IPS-20b (cell line): Measurements from ENCODE around the gene DRAXIN.

Source experiments
- H3K27ac ChIP-seq: one replicate; pipeline ENCODE4 v1.5.1; 2013; ENCODE audit warnings: low read length
- H3K27me3 ChIP-seq: 2 replicates; pipeline ENCODE4 v1.6.1; 2013; ENCODE audit warnings: mild to moderate bottlenecking, low read length, inconsistent platforms; ENCODE audit not compliant: insufficient read depth
- H3K36me3 ChIP-seq: 2 replicates; pipeline ENCODE4 v1.6.1; 2013; ENCODE audit warnings: low read depth, mild to moderate bottlenecking, inconsistent platforms, low read length, moderate library complexity; ENCODE audit not compliant: insufficient read depth
- H3K4me1 ChIP-seq: 2 replicates; pipeline ENCODE4 v1.6.1; 2013; ENCODE audit warnings: mild to moderate bottlenecking, control low read depth, inconsistent platforms, low read length, moderate library complexity; ENCODE audit not compliant: insufficient read depth
- H3K4me3 ChIP-seq: 2 replicates; pipeline ENCODE4 v1.5.1; 2013; ENCODE audit warnings: mild to moderate bottlenecking, low read length, inconsistent platforms
- H3K9ac ChIP-seq: 2 replicates; pipeline ENCODE4 v1.6.1; 2013; ENCODE audit warnings: low read depth, mild to moderate bottlenecking, inconsistent platforms, low read length, moderate library complexity
- H3K9me3 ChIP-seq: 2 replicates; pipeline ENCODE4 v1.6.1; 2013; ENCODE audit warnings: mild to moderate bottlenecking, low read depth, low read length, inconsistent platforms; ENCODE audit not compliant: insufficient read depth

Gene DRAXIN

DNA sequence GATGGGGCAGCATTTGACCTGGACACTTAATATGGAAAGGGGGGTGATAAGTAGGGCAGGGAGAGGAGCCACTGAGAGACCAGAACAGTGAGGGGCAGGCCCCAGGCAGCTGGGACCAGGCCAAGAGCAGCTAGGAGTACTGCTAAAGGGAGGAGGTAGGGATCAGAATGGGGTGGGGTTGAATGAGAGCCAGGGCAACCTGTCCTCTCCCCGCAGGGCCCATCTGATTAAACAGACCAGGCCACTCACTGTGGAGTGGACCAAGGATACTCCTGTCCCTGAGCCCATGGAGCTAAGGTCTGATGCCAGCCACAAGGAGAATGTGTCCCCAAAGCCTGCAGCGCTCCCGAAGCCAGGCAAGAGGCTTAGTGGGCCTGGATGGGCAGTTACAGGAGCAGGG, 72.6 kb downstream of the DRAXIN start:
- Histone ChIP-seq H3K4me1 (no peaks in the 10 kb centered on the region), H3K9ac (no peak overlapping the region), H3K27ac (no peak overlapping the region), H3K9me3 (no peaks in the 10 kb centered on the region), H3K36me3 (no peaks in the 10 kb centered on the region), H3K4me3 (no peak overlapping the region), H3K27me3 (peaks cover 46% of the 10 kb centered on the region)

DNA sequence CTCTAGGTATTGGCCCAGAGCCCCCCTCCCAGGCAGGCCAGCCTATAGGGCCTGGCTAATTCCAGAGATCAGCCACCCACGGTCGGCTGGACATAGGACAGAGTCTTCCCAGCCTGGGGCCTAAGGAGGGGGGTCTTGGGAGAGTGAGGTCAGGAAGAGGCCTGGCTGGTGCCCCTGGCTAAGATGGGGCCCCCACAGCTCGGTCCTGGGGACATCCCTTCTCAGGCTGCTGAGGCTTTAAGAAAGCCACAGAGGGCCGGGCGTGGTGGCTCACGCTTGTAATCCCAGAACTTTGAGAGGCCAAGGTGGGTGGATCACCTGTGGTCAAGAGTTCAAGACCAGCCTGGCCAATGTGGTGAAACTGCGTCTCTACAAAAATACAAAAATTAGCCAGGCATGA, 73.0 kb downstream of the DRAXIN start:
- H3K27ac ChIP-seq: no peak overlapping the region
- H3K36me3 ChIP-seq: no peaks in the 10 kb centered on the region
- no peak overlapping the region for H3K9ac ChIP-seq
- H3K9me3 ChIP-seq: no peaks in the 10 kb centered on the region
- peaks cover 46% of the 10 kb centered on the region for H3K27me3 ChIP-seq
- no peaks in the 10 kb centered on the region for H3K4me1 ChIP-seq
- H3K4me3 ChIP-seq: no peak overlapping the region

DNA sequence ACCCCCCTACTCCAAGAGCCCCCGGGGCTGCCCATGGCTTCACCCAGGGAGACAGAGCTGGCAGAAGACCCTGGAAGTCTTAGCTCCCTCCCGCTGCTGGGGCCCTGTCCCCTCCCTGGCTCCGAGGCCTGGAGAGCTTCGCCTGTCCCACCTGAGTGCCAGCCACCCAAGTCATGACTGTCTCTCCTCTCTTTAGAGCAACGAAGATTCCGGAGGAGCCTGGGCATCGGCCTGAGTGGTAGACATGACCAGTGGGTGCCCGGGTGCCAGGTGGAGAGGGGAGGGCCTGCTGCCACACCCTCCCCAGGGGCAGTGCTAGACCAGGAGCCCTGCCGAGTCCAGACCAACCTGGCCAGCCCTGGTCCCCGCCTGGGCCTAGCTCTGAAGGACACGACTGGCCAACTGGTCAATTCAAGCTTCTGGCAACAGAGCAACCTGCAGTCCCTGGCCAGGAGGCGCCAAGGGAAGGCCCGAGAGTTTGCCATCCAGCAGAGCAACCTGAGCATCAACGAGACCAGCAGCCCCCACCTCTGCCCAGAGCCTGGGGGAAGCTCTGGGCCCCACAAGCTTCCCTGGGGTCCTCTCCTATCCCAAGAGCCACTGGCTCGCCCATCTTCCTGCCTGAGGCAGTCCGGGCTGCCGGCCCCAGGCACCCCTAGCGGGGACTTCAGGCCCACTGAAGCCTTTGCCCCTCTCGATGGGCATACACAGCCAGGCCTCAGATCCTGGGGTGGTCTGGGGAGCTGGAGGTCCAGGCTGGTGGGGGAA, 74.3 kb downstream of the DRAXIN start:
- H3K27ac ChIP-seq: no peak overlapping the region

DNA sequence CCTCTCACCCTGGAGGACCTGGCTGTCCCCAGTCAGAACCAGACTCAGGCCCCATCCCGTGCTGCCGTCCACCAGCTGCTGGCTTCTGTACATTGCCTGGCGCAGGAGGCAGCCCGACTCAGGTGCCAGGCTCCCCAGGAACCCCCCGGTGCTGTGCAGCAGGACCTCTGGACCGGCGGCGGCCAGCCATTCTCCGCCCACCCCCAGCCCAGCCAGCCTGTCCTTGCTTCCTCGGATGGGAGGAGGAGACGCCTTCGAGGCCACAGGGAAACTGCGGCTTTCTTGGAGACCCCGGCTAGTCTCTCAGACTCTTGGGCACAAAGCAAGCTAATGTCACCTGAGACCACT, 74.9 kb downstream of the DRAXIN start:
- Histone ChIP-seq H3K9me3 (no peaks in the 10 kb centered on the region), H3K4me1 (no peaks in the 10 kb centered on the region), H3K27me3 (peaks cover 29% of the 10 kb centered on the region), H3K36me3 (no peaks in the 10 kb centered on the region), H3K9ac (no peak overlapping the region), H3K27ac (no peak overlapping the region), H3K4me3 (no peak overlapping the region)

More for the DNA sequence above, 74.3 kb downstream of the DRAXIN start:
- Histone ChIP-seq H3K9me3 (no peaks in the 10 kb centered on the region), H3K4me1 (no peaks in the 10 kb centered on the region), H3K27me3 (peaks cover 34% of the 10 kb centered on the region), H3K9ac (no peak overlapping the region), H3K36me3 (no peaks in the 10 kb centered on the region), H3K4me3 (no peak overlapping the region)

DNA sequence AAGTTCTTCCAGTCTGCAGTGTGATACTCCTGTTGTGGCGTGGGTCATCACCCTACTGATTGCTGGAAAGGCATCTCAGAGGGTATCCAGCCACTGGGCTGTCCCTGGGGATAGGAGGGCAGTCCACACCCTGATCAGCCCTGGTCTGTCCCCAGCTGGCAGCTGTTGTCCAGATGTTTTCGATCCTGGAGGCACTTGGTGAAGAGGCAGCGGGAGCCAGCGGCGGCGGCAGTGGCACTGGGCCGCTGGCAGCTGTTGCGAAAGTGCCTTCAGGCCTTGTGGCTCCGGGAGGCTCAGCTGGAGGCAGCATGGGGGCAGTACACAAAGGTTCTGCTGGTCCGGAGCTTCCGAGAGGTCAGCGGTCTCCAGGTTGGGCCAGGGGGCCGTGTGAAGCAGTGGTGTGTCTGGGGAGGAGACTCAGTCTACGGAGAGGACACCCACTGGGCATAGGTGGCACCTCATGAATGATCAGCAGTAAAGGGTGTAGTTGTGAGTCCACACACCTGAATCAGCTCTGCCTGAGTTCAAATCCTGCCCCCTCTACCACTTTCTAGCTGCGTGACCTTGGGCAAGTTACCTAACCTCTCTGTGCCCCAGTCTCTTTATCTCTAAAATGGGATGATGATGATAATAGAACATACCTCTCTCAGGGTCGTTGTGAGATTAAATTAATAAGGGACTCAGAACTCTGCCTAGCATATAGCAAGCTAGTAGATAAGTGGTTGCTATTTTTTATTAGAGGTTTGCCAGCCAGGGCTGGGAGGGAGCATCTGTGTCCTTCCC, 76.6 kb downstream of the DRAXIN start:
- H3K9me3 ChIP-seq: no peaks in the 10 kb centered on the region
- H3K27me3 ChIP-seq: peaks cover 12% of the 10 kb centered on the region

DNA sequence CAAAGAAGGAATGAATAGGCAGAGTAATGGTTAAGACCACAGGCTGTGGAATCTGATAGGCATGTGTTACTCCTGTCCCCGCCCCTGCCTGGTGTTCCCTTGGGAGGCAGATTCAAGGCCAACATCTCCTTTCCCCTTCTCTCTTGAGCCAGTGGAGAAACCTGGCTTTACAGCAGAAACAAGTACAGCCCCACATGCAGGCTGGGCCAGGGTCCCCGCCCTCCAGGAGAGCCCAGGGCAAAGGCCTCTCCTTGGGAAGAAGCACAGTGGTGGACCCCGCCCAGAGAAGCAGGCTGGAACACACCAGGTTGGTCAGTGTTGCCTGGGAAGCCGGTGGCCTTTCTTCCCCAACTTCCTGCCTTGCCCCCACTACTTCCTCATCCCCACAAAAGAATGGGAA, 77.3 kb downstream of the DRAXIN start:
- Histone ChIP-seq H3K9ac (no peak overlapping the region), H3K4me1 (no peaks in the 10 kb centered on the region), H3K27me3 (peaks cover 5% of the 10 kb centered on the region), H3K9me3 (no peaks in the 10 kb centered on the region), H3K27ac (no peak overlapping the region), H3K36me3 (no peaks in the 10 kb centered on the region), H3K4me3 (no peak overlapping the region)

More for the DNA sequence above, 76.6 kb downstream of the DRAXIN start:
- no peaks in the 10 kb centered on the region for H3K4me1 ChIP-seq
- H3K9ac ChIP-seq: no peak overlapping the region
- no peak overlapping the region for H3K4me3 ChIP-seq
- H3K27ac ChIP-seq: no peak overlapping the region
- H3K36me3 ChIP-seq: no peaks in the 10 kb centered on the region

DNA sequence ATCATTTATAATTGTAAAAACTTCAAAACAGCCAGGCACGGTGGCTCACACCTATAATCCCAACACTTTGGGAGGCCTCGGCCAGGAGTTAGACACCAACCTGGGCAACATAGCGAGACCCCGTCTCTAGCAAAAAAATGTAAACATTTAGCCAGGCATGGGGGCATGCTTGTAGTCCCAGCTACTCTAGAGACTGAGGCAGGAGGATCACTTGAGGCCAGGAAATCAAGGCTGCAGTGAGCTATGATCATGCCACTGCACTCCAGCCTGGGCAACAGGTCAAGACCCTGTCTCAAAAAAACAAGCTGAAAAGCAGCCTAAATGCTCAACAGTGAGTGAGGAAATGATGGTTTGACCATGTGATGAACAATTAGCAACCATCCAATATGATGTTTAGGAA, 77.8 kb downstream of the DRAXIN start:
- Histone ChIP-seq H3K27me3 (0 out of 2 replicates have a peak, but pooled peaks cover under 1% of the 10 kb centered on the region), H3K4me3 (no peak overlapping the region), H3K27ac (no peak overlapping the region), H3K9me3 (no peaks in the 10 kb centered on the region), H3K4me1 (no peaks in the 10 kb centered on the region), H3K9ac (no peak overlapping the region), H3K36me3 (no peaks in the 10 kb centered on the region)

DNA sequence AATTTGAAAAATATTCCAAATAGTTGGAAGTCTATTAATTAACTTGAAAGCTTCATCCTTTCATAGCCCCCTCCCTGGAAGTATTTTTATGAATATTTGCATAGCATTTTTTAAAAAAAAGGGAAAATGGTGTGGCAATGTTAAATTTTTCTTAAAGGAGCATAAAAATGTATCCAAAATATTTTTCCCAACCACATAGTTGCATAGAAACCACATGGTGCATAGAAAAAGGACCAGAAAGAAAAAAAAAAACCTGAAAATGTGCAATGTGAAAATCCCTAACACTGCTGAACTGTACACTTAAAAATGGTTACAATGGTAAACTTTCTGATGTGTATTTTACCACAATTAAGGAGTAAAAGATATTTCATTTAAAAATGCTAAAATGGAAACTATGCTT, 78.5 kb downstream of the DRAXIN start:
- Histone ChIP-seq H3K27ac (no peak overlapping the region), H3K9ac (no peak overlapping the region), H3K4me1 (no peaks in the 10 kb centered on the region), H3K4me3 (no peak overlapping the region), H3K27me3 (no peaks in the 10 kb centered on the region), H3K36me3 (no peaks in the 10 kb centered on the region), H3K9me3 (no peaks in the 10 kb centered on the region)

DNA sequence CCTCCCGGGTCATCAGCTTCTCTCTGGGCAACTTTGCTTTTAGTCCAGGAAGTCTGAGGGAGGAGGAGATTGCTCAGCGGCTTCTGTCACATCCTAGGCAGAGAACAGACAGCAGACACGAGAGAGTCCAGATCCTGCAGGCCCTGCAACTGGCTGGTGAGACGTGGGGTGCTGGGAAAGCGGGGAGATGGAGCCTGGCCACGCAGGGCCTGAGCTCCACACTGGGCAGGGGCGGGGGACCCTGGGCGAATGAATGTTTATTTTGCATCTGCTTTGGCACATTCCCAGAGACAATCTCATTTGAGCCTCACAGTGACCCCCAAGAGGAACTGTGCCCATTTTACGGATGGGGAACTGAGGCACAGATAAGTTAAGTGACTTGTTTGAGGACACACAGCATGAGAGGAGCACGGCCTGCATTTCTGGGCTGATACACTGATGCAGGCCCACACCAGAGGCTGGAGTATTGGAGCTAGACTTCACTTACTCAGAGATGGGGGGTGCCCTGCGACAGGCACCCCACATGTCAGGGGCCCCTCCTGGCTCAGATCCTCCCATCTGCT, 80.1 kb downstream of the DRAXIN start:
- no peak overlapping the region for H3K4me3 ChIP-seq
- no peak overlapping the region for H3K9ac ChIP-seq

DNA sequence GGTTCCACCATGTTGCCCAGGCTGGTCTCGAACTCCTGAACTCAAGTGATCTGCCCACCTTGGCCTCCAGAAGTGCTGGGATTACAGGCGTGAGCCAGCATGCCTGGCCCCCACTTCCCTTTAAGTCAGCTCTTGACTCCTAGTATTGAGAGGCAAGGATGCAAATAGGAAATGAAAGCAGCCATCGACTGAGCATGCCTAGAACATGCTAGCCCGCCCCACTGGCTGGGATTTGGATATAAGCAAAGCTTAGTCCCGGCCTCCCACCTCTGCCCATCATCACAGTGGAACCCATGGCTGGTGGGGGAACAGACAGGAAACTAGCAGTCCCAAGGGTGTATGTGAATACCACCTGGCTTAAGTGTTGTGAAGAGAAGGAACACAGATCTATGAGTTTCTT, 80.9 kb downstream of the DRAXIN start:
- Histone ChIP-seq H3K9me3 (no peaks in the 10 kb centered on the region), H3K36me3 (no peaks in the 10 kb centered on the region), H3K9ac (no peak overlapping the region), H3K27me3 (no peaks in the 10 kb centered on the region), H3K4me1 (no peaks in the 10 kb centered on the region), H3K4me3 (no peak overlapping the region), H3K27ac (no peak overlapping the region)

More for the DNA sequence above, 80.1 kb downstream of the DRAXIN start:
- Histone ChIP-seq H3K9me3 (no peaks in the 10 kb centered on the region), H3K36me3 (no peaks in the 10 kb centered on the region), H3K4me1 (no peaks in the 10 kb centered on the region), H3K27me3 (no peaks in the 10 kb centered on the region), H3K27ac (no peak overlapping the region)

DNA sequence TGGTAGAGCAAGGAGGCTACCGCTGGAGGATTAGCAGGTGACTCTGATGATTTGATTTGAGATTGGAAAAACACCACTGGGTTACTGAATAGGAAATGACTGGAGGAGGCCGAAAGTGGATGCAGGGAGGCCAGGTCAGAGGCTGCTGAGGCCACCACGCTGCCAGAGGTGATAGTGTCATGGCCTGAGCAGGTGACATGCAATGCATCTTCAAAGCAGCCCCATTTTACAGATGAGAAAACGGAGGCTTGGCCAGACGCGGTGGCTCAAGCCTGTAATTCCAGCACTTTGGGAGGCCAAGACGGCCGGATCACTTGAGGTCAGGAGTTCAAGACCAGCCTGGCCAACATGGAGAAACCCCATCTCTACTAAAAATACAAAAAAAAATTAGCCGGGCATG, 83.2 kb downstream of the DRAXIN start:
- Histone ChIP-seq H3K9ac (no peak overlapping the region), H3K9me3 (no peaks in the 10 kb centered on the region)

More for the DNA sequence above, 83.2 kb downstream of the DRAXIN start:
- Histone ChIP-seq H3K27me3 (no peaks in the 10 kb centered on the region), H3K4me3 (no peak overlapping the region), H3K27ac (no peak overlapping the region), H3K36me3 (no peaks in the 10 kb centered on the region), H3K4me1 (no peaks in the 10 kb centered on the region)
